B cell (primary cell): Measurements from ENCODE around the gene LTA4H. TPM values are rescaled to one million over a fixed set of nuclear protein-coding genes. Genes with fewer than 3 reads are reported as not detected.

Experiments used
- ATAC-seq: fragments of 200-7000 bp; cut with Tn5 transposase; one replicate; pipeline ENCODE4 v1.10.0; 2021; ENCODE audit warnings: low read depth, mild to moderate bottlenecking, moderate number of reproducible peaks, moderate library complexity
- CTCF ChIA-PET: fragments of 350-600 bp; sonication (Branson Sonifier 250); formaldehyde crosslinking; loops from one replicate; lab custom pipeline; 2021; ENCODE audit warnings: antibody characterized with exemption, inconsistent platforms; lab: Charles Lee
- POLR2A ChIA-PET: fragments of 350-600 bp; sonication (Branson Sonifier 250); formaldehyde crosslinking; loops from one replicate; lab custom pipeline; 2021; ENCODE audit warnings: antibody characterized with exemption; lab: Charles Lee
- DNase-seq: peaks from one replicate; pipeline ENCODE4 v3.0.0; 2013
- H2AFZ ChIP-seq: 2 replicates; pipeline ENCODE4 v1.6.1; 2012; ENCODE audit warnings: mild to moderate bottlenecking, low read depth, low read length; ENCODE audit not compliant: insufficient read depth, poor library complexity, severe bottlenecking
- H3K27ac ChIP-seq, 2 donors: 1 replicate in 1 of 2; 2 replicates in 1 of 2; pipeline ENCODE4 v1.5.1; 2012 to 2013; ENCODE audit warnings: low read length in 2 of 2, mild to moderate bottlenecking in 2 of 2, moderate library complexity in 1 of 2
- H3K27me3 ChIP-seq, 4 experiments: fragments of 200-600 bp in 1 of 4; sonication (generic) in 1 of 4; replicated peaks in 1 of 4; 1 replicate in 2 of 4; 2 replicates in 2 of 4; pipeline versions ENCODE4 v1.6.1 to v1.7.0; 2013 to 2016; ENCODE audit warnings: low read length in 3 of 4, mild to moderate bottlenecking in 2 of 4, mixed read lengths in 1 of 4, moderate library complexity in 1 of 4; ENCODE audit not compliant: insufficient read depth in 4 of 4, control insufficient read depth in 3 of 4; ENCODE audit errors: control extremely low read depth in 1 of 4
- H3K36me3 ChIP-seq, 2 experiments: replicated peaks in 1 of 2; 1 replicate in 1 of 2; 2 replicates in 1 of 2; pipeline versions ENCODE4 v1.6.1 to v1.7.1; 2013; ENCODE audit warnings: low read length in 1 of 2; ENCODE audit not compliant: insufficient read depth in 2 of 2, control insufficient read depth in 1 of 2; ENCODE audit errors: control extremely low read depth in 1 of 2, extremely low read depth in 1 of 2
- H3K4me1 ChIP-seq, 2 donors: fragments of 200-600 bp in 1 of 2; sonication (generic) in 1 of 2; 1 replicate in 1 of 2; 2 replicates in 1 of 2; pipeline versions ENCODE4 v1.5.1 to v1.6.1; 2013 to 2017; ENCODE audit warnings: low read length in 2 of 2; ENCODE audit not compliant: control insufficient read depth in 2 of 2, insufficient read depth in 2 of 2
- H3K4me2 ChIP-seq: replicated peaks from 2 replicates; pipeline ENCODE3; 2012; ENCODE audit warnings: mild to moderate bottlenecking, low read depth, low read length; ENCODE audit not compliant: poor library complexity, severe bottlenecking
- H3K4me3 ChIP-seq, 5 experiments: fragments of 200-600 bp in 1 of 5; sonication (generic) in 1 of 5; 1 replicate in 3 of 5; 2 replicates in 2 of 5; pipeline versions ENCODE4 v1.5.1 to v1.7.0; 2011 to 2016; ENCODE audit warnings: low read length in 4 of 5, mild to moderate bottlenecking in 4 of 5, low read depth in 2 of 5, control low read depth in 1 of 5, moderate library complexity in 1 of 5; ENCODE audit not compliant: insufficient read depth in 1 of 5; ENCODE audit errors: control extremely low read depth in 1 of 5, extremely low read depth in 1 of 5
- H3K79me2 ChIP-seq: fragments of 200-600 bp; sonication (generic); one replicate; pipeline ENCODE4 v1.6.0; 2016; ENCODE audit warnings: low read length; ENCODE audit not compliant: control insufficient read depth, insufficient read depth
- H3K9ac ChIP-seq: fragments of 200-600 bp; sonication (generic); 2 replicates; pipeline ENCODE4 v1.6.1; 2017; ENCODE audit warnings: mild to moderate bottlenecking, low read length, moderate library complexity
- H3K9me3 ChIP-seq, 3 donors: one replicate each; pipeline versions ENCODE4 v1.6.1 to v1.7.1; 2013; ENCODE audit warnings: low read length in 2 of 3; ENCODE audit not compliant: control insufficient read depth in 2 of 3, insufficient read depth in 1 of 3; ENCODE audit errors: control extremely low read depth in 1 of 3
- H4K20me1 ChIP-seq: 2 replicates; pipeline ENCODE4 v1.6.0; 2012; ENCODE audit warnings: mild to moderate bottlenecking, low read length; ENCODE audit not compliant: insufficient read depth, control insufficient read depth, poor library complexity, severe bottlenecking
- H3K27ac Mint-ChIP-seq: one replicate; pipeline ENCODE4 v1.8.0; 2021; ENCODE audit warnings: mixed read lengths
- H3K27me3 Mint-ChIP-seq: one replicate; pipeline ENCODE4 v1.8.0; 2021; ENCODE audit warnings: mixed read lengths
- H3K4me1 Mint-ChIP-seq: one replicate; pipeline ENCODE4 v1.8.0; 2021; ENCODE audit warnings: mixed read lengths
- H3K4me3 Mint-ChIP-seq: one replicate; pipeline ENCODE4 v1.8.0; 2021; ENCODE audit warnings: mixed read lengths
- H3K9me3 Mint-ChIP-seq: one replicate; pipeline ENCODE4 v1.8.0; 2022; ENCODE audit warnings: mixed read lengths; ENCODE audit not compliant: insufficient read depth
- EZH2 ChIP-seq: IDR thresholded peaks from 2 replicates; pipeline ENCODE4 v1.6.1; 2012; ENCODE audit warnings: borderline replicate concordance, low read depth, mild to moderate bottlenecking, moderate library complexity, low read length; ENCODE audit not compliant: insufficient read depth, poor library complexity, severe bottlenecking
- WGBS: methylation state at CpG from one replicate; pipeline ENCODE4 v1.1.5; 2013; ENCODE audit warnings: missing lambda C conversion rate; ENCODE audit not compliant: insufficient coverage; 5-methylcytosine and 5-hydroxymethylcytosine counted together
- intact Hi-C: fragments of 100-400 bp; cut with micrococcal nuclease; formaldehyde crosslinking; loops from one replicate; pipeline ENCODE4 v1.10.0; 2022
- polyA plus RNA-seq: library from polyadenylated mRNA; depleted of rRNA; stranded (reverse); fragments of >200 nt; gene quantifications from 2 replicates; pipeline ENCODE4 v1.2.3, GENCODE V29; 2012
- total RNA-seq, 2 donors: library from RNA; stranded (reverse); fragments of 120-200 nt in 1 of 2; gene quantifications; 1 replicate in 1 of 2; 2 replicates in 1 of 2; pipeline versions ENCODE4 v1.2.3 to v1.2.4, GENCODE V29; 2013 to 2022
- TF ChIP-seq, protein P1 (sequence below): fragments of 200-600 bp; IDR thresholded peaks from one replicate; pipeline ENCODE4 v1.8.0; 2022; ENCODE audit warnings: antibody characterized with exemption, mild to moderate bottlenecking

Gene LTA4H
- total and polyA plus RNA-seq, 2 donors (not counting 1 experiment from before 2014, with no cell fraction given) = 153 to 167 TPM

DNA sequence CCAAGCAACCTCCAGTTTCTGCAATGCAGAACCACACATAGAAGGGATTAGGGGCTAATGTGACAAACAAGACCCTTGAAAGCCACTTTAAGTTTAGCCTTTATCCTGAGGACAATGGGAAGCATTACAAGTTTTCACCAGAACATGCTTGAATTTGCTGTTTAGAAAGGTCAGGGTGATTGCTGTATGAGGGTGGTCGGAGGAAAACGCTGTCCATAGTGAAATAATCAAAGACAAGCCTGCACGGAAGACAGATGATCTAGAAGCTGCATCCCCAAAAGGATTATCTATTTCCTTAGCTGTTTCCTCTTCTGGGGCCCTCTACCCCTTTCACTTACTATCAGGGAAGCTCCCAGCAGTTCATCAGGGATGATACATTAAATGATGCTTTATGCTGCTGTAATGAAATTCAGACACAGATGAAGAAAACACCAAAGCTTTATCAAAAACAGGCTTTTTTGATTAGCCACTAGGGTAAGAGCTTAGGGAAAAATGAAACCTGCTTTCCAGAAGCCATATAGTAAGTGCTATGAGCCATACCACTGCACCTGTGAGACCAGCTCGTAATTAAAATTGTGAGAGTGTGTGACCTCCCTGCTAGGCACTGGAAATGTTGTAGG is 45.8 kb downstream of the LTA4H start:
- no peak for DNase-seq
- no peaks in the 10 kb centered on the region for H4K20me1 ChIP-seq
- no peaks in the 10 kb centered on the region for H3K79me2 ChIP-seq
- intact Hi-C loops = no loop called here
- H3K9ac ChIP-seq = no peak overlapping the region
- ChIA-PET CTCF (interaction anchor here (0.8 to 1.5 kb wide), 3 partner anchors 9 to 72 kb away, joined by 3 to 6 read pairs (median 4); no protein-coding TSS in a partner anchor), POLR2A (no interaction called here)
- H3K4me2 ChIP-seq = no peak overlapping the region
- H3K27me3 ChIP-seq = no peaks in the 10 kb centered on the region
- Mint-ChIP-seq H3K4me3 (no peak overlapping the region), H3K9me3 (no peaks in the 10 kb centered on the region), H3K27me3 (no peaks in the 10 kb centered on the region), H3K27ac (no peak overlapping the region), H3K4me1 (no peaks in the 10 kb centered on the region)
- TF ChIP-seq, protein P1, sequence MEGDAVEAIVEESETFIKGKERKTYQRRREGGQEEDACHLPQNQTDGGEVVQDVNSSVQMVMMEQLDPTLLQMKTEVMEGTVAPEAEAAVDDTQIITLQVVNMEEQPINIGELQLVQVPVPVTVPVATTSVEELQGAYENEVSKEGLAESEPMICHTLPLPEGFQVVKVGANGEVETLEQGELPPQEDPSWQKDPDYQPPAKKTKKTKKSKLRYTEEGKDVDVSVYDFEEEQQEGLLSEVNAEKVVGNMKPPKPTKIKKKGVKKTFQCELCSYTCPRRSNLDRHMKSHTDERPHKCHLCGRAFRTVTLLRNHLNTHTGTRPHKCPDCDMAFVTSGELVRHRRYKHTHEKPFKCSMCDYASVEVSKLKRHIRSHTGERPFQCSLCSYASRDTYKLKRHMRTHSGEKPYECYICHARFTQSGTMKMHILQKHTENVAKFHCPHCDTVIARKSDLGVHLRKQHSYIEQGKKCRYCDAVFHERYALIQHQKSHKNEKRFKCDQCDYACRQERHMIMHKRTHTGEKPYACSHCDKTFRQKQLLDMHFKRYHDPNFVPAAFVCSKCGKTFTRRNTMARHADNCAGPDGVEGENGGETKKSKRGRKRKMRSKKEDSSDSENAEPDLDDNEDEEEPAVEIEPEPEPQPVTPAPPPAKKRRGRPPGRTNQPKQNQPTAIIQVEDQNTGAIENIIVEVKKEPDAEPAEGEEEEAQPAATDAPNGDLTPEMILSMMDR = no peak
- no peak for TF ChIP-seq EZH2
- no peak overlapping the region for H2AFZ ChIP-seq
- ATAC-seq = no peak
- no peaks in the 10 kb centered on the region for H3K4me1 ChIP-seq
- 43% methylated on average over 4 of the region's 4 CpGs for WGBS
- H3K36me3 ChIP-seq = no peaks in the 10 kb centered on the region
- H3K9me3 ChIP-seq = no peaks in the 10 kb centered on the region
- H3K27ac ChIP-seq = no peak overlapping the region
- H3K4me3 ChIP-seq = no peak overlapping the region

DNA sequence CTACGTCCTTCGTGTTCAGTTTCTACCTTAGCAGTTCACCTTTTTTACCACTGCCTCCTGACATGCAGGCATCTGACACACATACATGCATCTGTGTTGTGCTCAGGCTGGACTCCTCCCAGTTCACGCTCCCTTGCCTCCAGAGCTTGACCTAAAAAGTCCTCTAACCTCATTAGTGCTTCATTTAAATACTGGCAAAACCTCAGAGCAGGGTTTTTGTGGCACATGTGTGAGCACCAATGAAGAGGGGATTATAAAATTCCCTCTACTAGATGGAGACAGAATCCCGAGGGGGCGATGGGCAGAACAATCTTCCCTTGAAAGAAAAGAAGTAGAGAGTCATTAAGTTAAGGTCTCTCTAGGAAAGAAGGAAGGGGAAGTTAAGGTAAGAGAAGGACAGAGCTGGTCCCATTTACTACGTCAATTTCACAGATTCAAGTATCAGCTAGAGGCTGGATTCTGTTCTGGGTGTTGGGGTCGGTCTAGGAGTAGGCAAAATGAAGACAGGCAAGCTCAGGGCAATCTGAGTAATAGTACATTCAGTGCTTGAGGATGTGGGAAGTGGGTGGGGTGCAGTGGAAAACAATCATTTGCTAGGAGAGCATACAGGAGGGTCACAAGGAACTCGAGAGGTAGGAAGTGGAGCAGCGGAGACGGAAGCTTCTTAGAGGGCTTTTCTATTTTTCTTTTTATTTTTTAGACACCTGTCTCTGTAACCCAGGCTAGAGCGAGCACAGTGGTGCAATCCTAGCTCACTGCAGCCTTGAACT is 46.7 kb downstream of the LTA4H start:
- no peaks in the 10 kb centered on the region for H3K9me3 Mint-ChIP-seq

More for the DNA sequence above, 46.7 kb downstream of the LTA4H start:
- ChIA-PET POLR2A (no interaction called here), CTCF (interaction anchor here (1.5 kb wide), 1 partner anchor 12 kb away, joined by 6 read pairs; no protein-coding TSS in a partner anchor)
- no peaks in the 10 kb centered on the region for H4K20me1 ChIP-seq
- no peak overlapping the region for H3K4me3 Mint-ChIP-seq
- H3K27me3 Mint-ChIP-seq = no peaks in the 10 kb centered on the region
- H3K4me1 ChIP-seq = no peaks in the 10 kb centered on the region
- DNase-seq (no peak), ATAC-seq (no peak)
- H3K4me2 ChIP-seq = no peak overlapping the region
- H3K36me3 ChIP-seq = no peaks in the 10 kb centered on the region
- H3K4me3 ChIP-seq = no peak overlapping the region
- intact Hi-C loops = no loop called here
- no peak overlapping the region for H2AFZ ChIP-seq
- no peak overlapping the region for H3K9ac ChIP-seq
- H3K9me3 ChIP-seq = no peaks in the 10 kb centered on the region
- WGBS = 95% methylated on average over 8 of the region's 11 CpGs
- H3K27me3 ChIP-seq = no peaks in the 10 kb centered on the region
- H3K27ac Mint-ChIP-seq = no peak overlapping the region
- H3K27ac ChIP-seq = no peak overlapping the region
- TF ChIP-seq, protein P1 = no peak
- TF ChIP-seq EZH2 = no peak
- H3K4me1 Mint-ChIP-seq = no peaks in the 10 kb centered on the region
- no peaks in the 10 kb centered on the region for H3K79me2 ChIP-seq
